ENCODE measurements around the gene TIMELESS.

The TIMELESS gene

DNA sequence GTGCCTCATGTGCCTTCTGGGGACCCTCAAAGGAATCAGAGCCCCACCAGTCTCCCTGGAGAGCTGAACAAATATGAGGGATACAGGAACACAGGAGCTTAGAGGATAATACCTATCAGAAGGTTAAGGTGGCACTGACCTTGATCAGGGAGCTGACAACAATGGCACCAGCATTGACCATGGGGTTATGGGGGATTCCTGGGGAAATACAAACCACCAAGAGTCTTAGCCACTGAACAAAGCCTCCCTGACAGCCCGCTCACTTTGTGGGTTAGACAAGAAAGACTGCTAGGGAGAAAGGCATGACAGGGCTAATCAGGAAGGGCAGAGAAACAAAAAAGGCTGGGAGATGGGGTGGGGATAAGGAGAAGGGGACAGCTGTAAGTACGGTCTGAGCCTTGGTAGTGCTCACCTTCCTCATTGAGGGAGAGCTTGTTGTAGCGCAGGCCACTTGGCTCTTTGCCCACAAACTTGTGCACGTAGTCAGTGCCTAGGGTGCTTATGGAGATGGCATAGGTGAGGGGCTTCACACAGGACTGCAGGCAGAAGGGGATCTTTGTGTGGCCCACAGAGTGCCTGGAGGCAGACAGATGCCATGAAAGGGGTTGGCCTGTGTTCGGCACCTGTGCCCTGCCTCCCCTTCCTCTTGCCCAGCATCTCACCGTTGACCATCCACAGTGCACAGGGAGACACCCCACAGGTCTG, 28.4 kb upstream of the TIMELESS start:
- no peaks in the 10 kb centered on the region for H3K9me2 ChIP-seq (replicated peaks; ENCODE audit: low read depth, low read length)
- no peaks in the 10 kb centered on the region for H4K20me1 ChIP-seq (ENCODE audit: insufficient read depth, low read length, poor library complexity, severe bottlenecking)
- no peaks in the 10 kb centered on the region for H3K27me3 ChIP-seq (ENCODE audit: insufficient read depth, low read length, poor library complexity, severe bottlenecking)
- no peaks in the 10 kb centered on the region for H3K79me2 ChIP-seq (ENCODE audit: insufficient read depth, low read length)
- H3K36me3 ChIP-seq (ENCODE audit: insufficient read depth, low read length), result no peaks in the 10 kb centered on the region
- no peaks in the 10 kb centered on the region for H3K9me3 ChIP-seq (ENCODE audit: insufficient read depth, low read depth, low read length)
- H3K4me2 ChIP-seq (ENCODE audit: low read depth, low read length, poor library complexity, severe bottlenecking), result no peak overlapping the region
- no peak overlapping the region for H2AFZ ChIP-seq (ENCODE audit: low read length)
- H3K4me1 ChIP-seq (ENCODE audit: insufficient read depth, low read length, poor library complexity, severe bottlenecking), result no peaks in the 10 kb centered on the region
- no peak overlapping the region for H3K4me3 ChIP-seq (ENCODE audit: low read length, poor library complexity, severe bottlenecking)
- TF ChIP-seq EZH2phosphoT487 (IDR thresholded peaks at IDR 0.05; ENCODE audit: borderline replicate concordance), result no peak
- TF ChIP-seq, protein P1, sequence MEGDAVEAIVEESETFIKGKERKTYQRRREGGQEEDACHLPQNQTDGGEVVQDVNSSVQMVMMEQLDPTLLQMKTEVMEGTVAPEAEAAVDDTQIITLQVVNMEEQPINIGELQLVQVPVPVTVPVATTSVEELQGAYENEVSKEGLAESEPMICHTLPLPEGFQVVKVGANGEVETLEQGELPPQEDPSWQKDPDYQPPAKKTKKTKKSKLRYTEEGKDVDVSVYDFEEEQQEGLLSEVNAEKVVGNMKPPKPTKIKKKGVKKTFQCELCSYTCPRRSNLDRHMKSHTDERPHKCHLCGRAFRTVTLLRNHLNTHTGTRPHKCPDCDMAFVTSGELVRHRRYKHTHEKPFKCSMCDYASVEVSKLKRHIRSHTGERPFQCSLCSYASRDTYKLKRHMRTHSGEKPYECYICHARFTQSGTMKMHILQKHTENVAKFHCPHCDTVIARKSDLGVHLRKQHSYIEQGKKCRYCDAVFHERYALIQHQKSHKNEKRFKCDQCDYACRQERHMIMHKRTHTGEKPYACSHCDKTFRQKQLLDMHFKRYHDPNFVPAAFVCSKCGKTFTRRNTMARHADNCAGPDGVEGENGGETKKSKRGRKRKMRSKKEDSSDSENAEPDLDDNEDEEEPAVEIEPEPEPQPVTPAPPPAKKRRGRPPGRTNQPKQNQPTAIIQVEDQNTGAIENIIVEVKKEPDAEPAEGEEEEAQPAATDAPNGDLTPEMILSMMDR (conservative IDR thresholded peaks at IDR 0.05; ENCODE audit: low read length), result no peak
- no peak overlapping the region for H3K9ac ChIP-seq (ENCODE audit: low read depth, low read length, poor library complexity, severe bottlenecking)
- no peaks in the 10 kb centered on the region for H3F3A ChIP-seq (ENCODE audit: low read depth)

DNA sequence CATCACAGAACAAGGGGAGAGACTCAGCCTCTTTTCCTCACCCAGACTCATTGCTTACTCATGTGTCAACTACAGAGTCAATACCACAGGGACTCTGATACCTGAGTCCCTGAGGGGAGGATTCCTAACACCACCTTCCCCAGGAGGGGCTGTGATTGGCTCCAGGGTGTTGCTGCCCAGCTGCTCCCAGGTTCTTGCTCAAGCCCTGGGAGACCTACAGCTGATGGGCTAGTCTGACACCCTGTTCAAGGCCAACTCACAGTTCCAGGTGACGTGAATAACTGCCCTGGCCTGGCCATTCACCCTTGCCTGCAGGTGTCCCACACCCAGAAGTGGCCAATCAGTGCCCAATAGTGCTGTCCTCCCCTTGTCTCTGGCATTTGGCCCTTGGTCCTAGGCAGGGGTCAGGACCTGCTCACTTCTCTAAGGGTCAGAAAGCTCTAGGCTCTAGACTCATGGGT, 27.8 kb upstream of the TIMELESS start:
- Histone ChIP-seq H2AFZ (ENCODE audit: low read length) (no peak overlapping the region), H3K4me3 (ENCODE audit: low read length, poor library complexity, severe bottlenecking) (no peak overlapping the region), H3K36me3 (ENCODE audit: insufficient read depth, low read length) (no peaks in the 10 kb centered on the region), H3K4me1 (ENCODE audit: insufficient read depth, low read length, poor library complexity, severe bottlenecking) (no peaks in the 10 kb centered on the region), H3K9ac (ENCODE audit: low read depth, low read length, poor library complexity, severe bottlenecking) (no peak overlapping the region), H4K20me1 (ENCODE audit: insufficient read depth, low read length, poor library complexity, severe bottlenecking) (no peaks in the 10 kb centered on the region), H3F3A (ENCODE audit: low read depth) (no peaks in the 10 kb centered on the region), H3K9me3 (ENCODE audit: insufficient read depth, low read depth, low read length) (no peaks in the 10 kb centered on the region), H3K27me3 (ENCODE audit: insufficient read depth, low read length, poor library complexity, severe bottlenecking) (no peaks in the 10 kb centered on the region), H3K4me2 (ENCODE audit: low read depth, low read length, poor library complexity, severe bottlenecking) (no peak overlapping the region), H3K79me2 (ENCODE audit: insufficient read depth, low read length) (peaks cover 3% of the 10 kb centered on the region; the same call in 1 of the 2 replicates), H3K9me2 (replicated peaks; ENCODE audit: low read depth, low read length) (no peaks in the 10 kb centered on the region)
- TF ChIP-seq, protein P1 (conservative IDR thresholded peaks at IDR 0.05; ENCODE audit: low read length), result no peak
- no peak for TF ChIP-seq EZH2phosphoT487 (IDR thresholded peaks at IDR 0.05; ENCODE audit: borderline replicate concordance)

DNA sequence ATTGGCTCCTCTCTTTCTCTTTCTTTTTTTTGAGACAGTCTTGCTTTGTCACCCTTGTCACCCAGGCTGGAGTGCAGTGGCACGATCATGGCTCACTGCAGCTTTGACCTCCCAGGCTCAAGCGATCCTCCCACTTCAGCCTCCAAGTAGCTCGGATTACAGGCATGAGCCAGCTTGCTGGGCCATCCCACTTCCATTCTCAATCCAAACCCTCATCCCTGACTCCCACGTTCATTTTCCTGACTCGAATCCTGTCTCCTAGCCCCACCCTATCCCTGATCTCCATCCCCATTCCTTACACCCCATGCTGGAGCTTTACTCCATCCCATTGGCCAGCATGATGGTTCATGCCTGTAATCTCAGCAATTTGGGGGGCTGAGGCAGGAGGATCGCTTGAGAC, 26.9 kb upstream of the TIMELESS start:
- Histone ChIP-seq H2AFZ (ENCODE audit: low read length) (no peak overlapping the region), H3K9me3 (ENCODE audit: insufficient read depth, low read depth, low read length) (no peaks in the 10 kb centered on the region), H3K4me2 (ENCODE audit: low read depth, low read length, poor library complexity, severe bottlenecking) (no peak overlapping the region), H3F3A (ENCODE audit: low read depth) (no peaks in the 10 kb centered on the region), H3K9me2 (replicated peaks; ENCODE audit: low read depth, low read length) (no peaks in the 10 kb centered on the region), H3K36me3 (ENCODE audit: insufficient read depth, low read length) (no peaks in the 10 kb centered on the region), H4K20me1 (ENCODE audit: insufficient read depth, low read length, poor library complexity, severe bottlenecking) (no peaks in the 10 kb centered on the region), H3K9ac (ENCODE audit: low read depth, low read length, poor library complexity, severe bottlenecking) (no peak overlapping the region), H3K4me3 (ENCODE audit: low read length, poor library complexity, severe bottlenecking) (no peak overlapping the region), H3K79me2 (ENCODE audit: insufficient read depth, low read length) (peaks cover 11% of the 10 kb centered on the region; the same call in 1 of the 2 replicates), H3K27me3 (ENCODE audit: insufficient read depth, low read length, poor library complexity, severe bottlenecking) (no peaks in the 10 kb centered on the region), H3K4me1 (ENCODE audit: insufficient read depth, low read length, poor library complexity, severe bottlenecking) (peaks cover 6% of the 10 kb centered on the region)
- no peak for TF ChIP-seq EZH2phosphoT487 (IDR thresholded peaks at IDR 0.05; ENCODE audit: borderline replicate concordance)
- TF ChIP-seq, protein P1 (conservative IDR thresholded peaks at IDR 0.05; ENCODE audit: low read length), result no peak

Data from Loucy (cell line).